Measurements from ENCODE around the gene NUAK1. TPM values are rescaled to one million over a fixed set of nuclear protein-coding genes. Genes with fewer than 3 reads are reported as not detected.

Gene NUAK1
- total RNA-seq, 1 experiment from 2014 or later = 7.4 TPM

DNA sequence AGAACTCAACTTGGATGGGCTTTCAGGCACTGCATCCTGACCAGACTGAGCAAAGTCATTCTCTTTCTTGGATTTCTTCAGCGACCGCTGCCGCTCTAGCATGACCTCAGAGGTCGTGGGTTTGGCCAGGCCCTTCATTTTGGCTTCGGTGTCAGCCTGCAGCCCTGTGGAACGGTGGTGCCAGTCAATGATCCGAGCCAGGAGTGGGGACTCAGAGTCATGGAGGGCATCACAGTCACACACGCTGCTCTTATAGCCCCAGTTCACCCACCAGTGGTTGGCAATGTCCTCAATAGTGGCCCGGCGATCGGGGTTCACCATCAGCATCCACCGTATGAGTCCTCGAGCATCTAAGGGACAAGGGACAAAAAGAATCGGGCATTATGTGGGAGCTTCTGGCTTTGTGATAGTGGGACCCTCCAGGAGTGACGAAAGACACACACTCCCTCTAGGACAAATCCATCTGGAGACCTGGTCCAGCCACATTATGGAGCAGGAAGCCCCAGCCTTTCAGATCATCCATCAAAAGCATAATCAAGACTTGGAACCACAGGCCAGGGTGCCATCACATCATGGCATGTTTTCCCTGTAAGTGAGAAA is 71.0 kb downstream of the NUAK1 start:
- no peaks in the 10 kb centered on the region for H4K20me1 ChIP-seq (ENCODE audit: insufficient read depth)
- H3K9me3 ChIP-seq (ENCODE audit: control insufficient read depth in 1 of 2, insufficient read depth in 1 of 2, low read depth in 1 of 2, low read length in 2 of 2) = no peaks in the 10 kb centered on the region
- no peak overlapping the region for H3K4me2 ChIP-seq (ENCODE audit: low read length)
- no peak overlapping the region for H3K9ac ChIP-seq (ENCODE audit: low read length)
- no peaks in the 10 kb centered on the region for H3K4me1 ChIP-seq (ENCODE audit: control insufficient read depth in 1 of 2, insufficient read depth in 2 of 2, low read length in 2 of 2)
- ChIA-PET POLR2A (no interaction called here), CTCF (no interaction called here), RAD21 (ENCODE audit: low non-redundant PET in 1 of 2, low total read pairs in 2 of 2, uncharacterized antibody in 2 of 2, unreplicated experiment in 2 of 2) (no interaction called here)
- no peaks in the 10 kb centered on the region; a peak in 1 of 4 replicates for H3K36me3 ChIP-seq (ENCODE audit: control insufficient read depth in 1 of 2, insufficient read depth in 2 of 2, low read length in 2 of 2)
- H3K9me2 ChIP-seq (ENCODE audit: insufficient read depth) = no peaks in the 10 kb centered on the region
- H3K79me2 ChIP-seq (ENCODE audit: insufficient read depth, low read length) = no peaks in the 10 kb centered on the region
- no peak overlapping the region for H3K4me3 ChIP-seq (replicated peaks in 1 of 2; ENCODE audit: low read depth in 1 of 2, low read length in 2 of 2)
- TF ChIP-seq CBX3 (IDR thresholded peaks at IDR 0.05; ENCODE audit: low read depth) (no peak), SP1 (IDR thresholded peaks at IDR 0.05; ENCODE audit: low read depth) (no peak), ZFX (IDR thresholded peaks at IDR 0.05) (no peak)
- no peak for DNase-seq (ENCODE audit: low read depth, low spot score)
- BruUV-seq (replicated peaks) = no TSS peak
- intact Hi-C loops (cut with micrococcal nuclease) = no loop called here
- no peak overlapping the region for H3K27ac ChIP-seq (ENCODE audit: low read depth, low read length)
- no peak overlapping the region for H2AFZ ChIP-seq (ENCODE audit: low read depth, low read length, poor library complexity, severe bottlenecking)
- ATAC-seq = no peak
- H3K27me3 ChIP-seq (ENCODE audit: insufficient read depth, low read length) = no peaks in the 10 kb centered on the region

- Histone ChIP-seq H3K9me3 (ENCODE audit: control insufficient read depth in 1 of 2, insufficient read depth in 1 of 2, low read depth in 1 of 2, low read length in 2 of 2) (no peaks in the 10 kb centered on the region), H3K36me3 (ENCODE audit: control insufficient read depth in 1 of 2, insufficient read depth in 2 of 2, low read length in 2 of 2) (no peaks in the 10 kb centered on the region; a peak in 1 of 4 replicates), H4K20me1 (ENCODE audit: insufficient read depth) (no peaks in the 10 kb centered on the region), H3K9ac (ENCODE audit: low read length) (no peak overlapping the region), H3K4me3 (replicated peaks in 1 of 2; ENCODE audit: low read depth in 1 of 2, low read length in 2 of 2) (no peak overlapping the region), H3K79me2 (ENCODE audit: insufficient read depth, low read length) (no peaks in the 10 kb centered on the region), H2AFZ (ENCODE audit: low read depth, low read length, poor library complexity, severe bottlenecking) (no peak overlapping the region), H3K4me2 (ENCODE audit: low read length) (no peak overlapping the region), H3K27ac (ENCODE audit: low read depth, low read length) (no peak overlapping the region), H3K9me2 (ENCODE audit: insufficient read depth) (no peaks in the 10 kb centered on the region), H3K4me1 (ENCODE audit: control insufficient read depth in 1 of 2, insufficient read depth in 2 of 2, low read length in 2 of 2) (no peaks in the 10 kb centered on the region), H3K27me3 (ENCODE audit: insufficient read depth, low read length) (no peaks in the 10 kb centered on the region)
- ChIA-PET POLR2A (no interaction called here), CTCF (no interaction called here), RAD21 (ENCODE audit: low non-redundant PET in 1 of 2, low total read pairs in 2 of 2, uncharacterized antibody in 2 of 2, unreplicated experiment in 2 of 2) (no interaction called here)
- TF ChIP-seq ELF1 (IDR thresholded peaks at IDR 0.05; ENCODE audit: borderline replicate concordance, low read depth) (no peak), ATF3 (IDR thresholded peaks at IDR 0.05) (no peak), EGR1 (IDR thresholded peaks at IDR 0.05; ENCODE audit: low read depth) (no peak), ZFX (IDR thresholded peaks at IDR 0.05) (no peak)
- no peak for ATAC-seq
- no TSS peak for BruUV-seq (replicated peaks)
- DNase-seq (ENCODE audit: low read depth, low spot score) = no peak
- intact Hi-C loops (cut with micrococcal nuclease) = no loop called here
Measured at GRCh38 chr12:106066726-106067325, 71.9 kb downstream of the NUAK1 start.

Data from HCT116 (cell line).